Loucy (cell line): ENCODE results near the gene AKR1D1.

Experiments used
- EZH2phosphoT487 ChIP-seq: fragments of 200-600 bp; IDR thresholded peaks from 2 replicates; pipeline ENCODE4 v1.6.1; 2018; ENCODE audit warnings: antibody characterized with exemption, mild to moderate bottlenecking, moderate library complexity, borderline replicate concordance
- TF ChIP-seq, protein P1 (sequence below): fragments of 200-600 bp; sonication (generic); conservative IDR thresholded peaks from 2 replicates; pipeline ENCODE4 v1.5.1; 2014; ENCODE audit warnings: mild to moderate bottlenecking, antibody characterized with exemption, low read length

GRCh38 chr7:138120140-138120827, 44.0 kb downstream of the AKR1D1 start:
- TF ChIP-seq, protein P1, sequence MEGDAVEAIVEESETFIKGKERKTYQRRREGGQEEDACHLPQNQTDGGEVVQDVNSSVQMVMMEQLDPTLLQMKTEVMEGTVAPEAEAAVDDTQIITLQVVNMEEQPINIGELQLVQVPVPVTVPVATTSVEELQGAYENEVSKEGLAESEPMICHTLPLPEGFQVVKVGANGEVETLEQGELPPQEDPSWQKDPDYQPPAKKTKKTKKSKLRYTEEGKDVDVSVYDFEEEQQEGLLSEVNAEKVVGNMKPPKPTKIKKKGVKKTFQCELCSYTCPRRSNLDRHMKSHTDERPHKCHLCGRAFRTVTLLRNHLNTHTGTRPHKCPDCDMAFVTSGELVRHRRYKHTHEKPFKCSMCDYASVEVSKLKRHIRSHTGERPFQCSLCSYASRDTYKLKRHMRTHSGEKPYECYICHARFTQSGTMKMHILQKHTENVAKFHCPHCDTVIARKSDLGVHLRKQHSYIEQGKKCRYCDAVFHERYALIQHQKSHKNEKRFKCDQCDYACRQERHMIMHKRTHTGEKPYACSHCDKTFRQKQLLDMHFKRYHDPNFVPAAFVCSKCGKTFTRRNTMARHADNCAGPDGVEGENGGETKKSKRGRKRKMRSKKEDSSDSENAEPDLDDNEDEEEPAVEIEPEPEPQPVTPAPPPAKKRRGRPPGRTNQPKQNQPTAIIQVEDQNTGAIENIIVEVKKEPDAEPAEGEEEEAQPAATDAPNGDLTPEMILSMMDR = no peak
- no peak for TF ChIP-seq EZH2phosphoT487
